Neural progenitor cell (in vitro differentiated cells): ENCODE data around the gene NCK1.

Experiments used
- CTCF ChIP-seq: fragments of 200-600 bp; sonication (generic); IDR thresholded peaks from 2 replicates; pipeline ENCODE4 v1.5.1; 2017; ENCODE audit warnings: antibody characterized with exemption, mild to moderate bottlenecking
- EZH2 ChIP-seq: fragments of 200-600 bp; sonication (generic); IDR thresholded peaks from 2 replicates; pipeline ENCODE4 v1.6.1; 2017; ENCODE audit warnings: antibody characterized with exemption, mild to moderate bottlenecking, moderate library complexity

GRCh38 chr3:136994772-136995516, 132.9 kb downstream of the NCK1 start:
- TF ChIP-seq CTCF (no peak), EZH2 (no peak)
